MCF 10A (cell line): Measurements from ENCODE around the gene KCTD1. TPM values are rescaled to one million over a fixed set of nuclear protein-coding genes. Genes with fewer than 3 reads are reported as not detected.

Experiments
- BruUV-seq: library from RNA; stranded (reverse); fragments of 400-500 nt; replicated peaks from 2 replicates; lab custom pipeline; 2021; lab: Mats Ljungman, UMichigan
- CTCF ChIA-PET: fragments of 300-600 bp; sonication (Branson Sonifier 250); formaldehyde crosslinking; extraction: SDS; loops from one replicate; lab custom pipeline; 2021; ENCODE audit warnings: antibody characterized with exemption, inconsistent platforms; lab: Yijun Ruan, JAX
- POLR2A ChIA-PET: fragments of 300-600, 350-650 bp; sonication (Branson Sonifier 250); formaldehyde crosslinking; extraction: SDS; loops from one replicate; lab custom pipeline; 2020; ENCODE audit warnings: antibody characterized with exemption, inconsistent platforms; lab: Yijun Ruan, JAX
- DNase-seq: peaks from one replicate; pipeline ENCODE4 v3.0.0-alpha.2; 2018; ENCODE audit not compliant: unreplicated experiment
- H3K27ac Mint-ChIP-seq: one replicate; pipeline ENCODE4 v1.8.0; 2022; ENCODE audit warnings: mild to moderate bottlenecking, low read depth, mixed read lengths; ENCODE audit not compliant: unreplicated experiment
- H3K27me3 Mint-ChIP-seq: one replicate; pipeline ENCODE4 v1.8.0; 2022; ENCODE audit warnings: mixed read lengths; ENCODE audit not compliant: insufficient read depth, unreplicated experiment
- H3K36me3 Mint-ChIP-seq: one replicate; pipeline ENCODE4 v1.8.0; 2022; ENCODE audit warnings: mild to moderate bottlenecking, moderate library complexity, mixed read lengths; ENCODE audit not compliant: insufficient read depth, unreplicated experiment
- H3K4me1 Mint-ChIP-seq: one replicate; pipeline ENCODE4 v1.8.0; 2022; ENCODE audit warnings: mixed read lengths; ENCODE audit not compliant: insufficient read depth, unreplicated experiment
- H3K4me3 Mint-ChIP-seq: one replicate; pipeline ENCODE4 v1.8.0; 2022; ENCODE audit warnings: mild to moderate bottlenecking, moderate library complexity, mixed read lengths; ENCODE audit not compliant: unreplicated experiment
- H3K9me3 Mint-ChIP-seq: one replicate; pipeline ENCODE4 v1.8.0; 2022; ENCODE audit warnings: mixed read lengths; ENCODE audit not compliant: unreplicated experiment
- CTCF ChIP-seq: fragments of 200-600 bp; IDR thresholded peaks from one replicate; pipeline ENCODE4 v1.8.0; 2022; ENCODE audit warnings: antibody characterized with exemption, mild to moderate bottlenecking; ENCODE audit not compliant: unreplicated experiment
- intact Hi-C: fragments of 100-400 bp; cut with micrococcal nuclease; formaldehyde crosslinking; loops from 2 replicates; pipeline ENCODE4 v1.14.1; 2022
- total RNA-seq: library from RNA; stranded (reverse); gene quantifications from 2 replicates; pipeline ENCODE4 v1.2.3, GENCODE V29; 2022

Gene KCTD1
- total RNA-seq, 1 experiment from 2014 or later, result 37.9 TPM

- CTCF ChIA-PET, result no interaction called here
- Mint-ChIP-seq H3K27ac (no peak overlapping the region), H3K4me1 (no peaks in the 10 kb centered on the region), H3K9me3 (no peaks in the 10 kb centered on the region), H3K36me3 (no peaks in the 10 kb centered on the region), H3K27me3 (no peaks in the 10 kb centered on the region), H3K4me3 (no peak overlapping the region)
- POLR2A ChIA-PET, result no interaction called here
- no peak for TF ChIP-seq CTCF
- BruUV-seq, result no TSS peak
- DNase-seq, result no peak
- intact Hi-C loops, result no loop called here
Measured at GRCh38 chr18:26415631-26416030, 132.7 kb downstream of the KCTD1 start.

GRCh38 chr18:26414901-26415440, 133.4 kb downstream of the KCTD1 start:
- no peaks in the 10 kb centered on the region for H3K36me3 Mint-ChIP-seq
- H3K9me3 Mint-ChIP-seq, result no peaks in the 10 kb centered on the region
- no peaks in the 10 kb centered on the region for H3K4me1 Mint-ChIP-seq
- no peak for TF ChIP-seq CTCF
- ChIA-PET CTCF (no interaction called here), POLR2A (no interaction called here)
- intact Hi-C loops, result no loop called here
- H3K27me3 Mint-ChIP-seq, result no peaks in the 10 kb centered on the region
- H3K27ac Mint-ChIP-seq, result no peak overlapping the region
- no peak for DNase-seq
- H3K4me3 Mint-ChIP-seq, result no peak overlapping the region
- no TSS peak for BruUV-seq

- H3K27ac Mint-ChIP-seq, result no peak overlapping the region
- no peak for DNase-seq
- no TSS peak for BruUV-seq
- TF ChIP-seq CTCF, result no peak
- no peaks in the 10 kb centered on the region for H3K27me3 Mint-ChIP-seq
- peaks cover 11% of the 10 kb centered on the region for H3K4me1 Mint-ChIP-seq
- intact Hi-C loops, result no loop called here
- ChIA-PET CTCF (interaction anchor here (0.6 to 5.8 kb wide), 3 partner anchors 24 to 140 kb away, joined by 4 to 40 read pairs (median 5); partner anchors contain the start of gene KCTD1), POLR2A (interaction anchor here (0.8 to 4.9 kb wide), 5 partner anchors 32 to 141 kb away, joined by 3 to 25 read pairs (median 3); no protein-coding TSS in a partner anchor)
- no peaks in the 10 kb centered on the region for H3K9me3 Mint-ChIP-seq
- H3K4me3 Mint-ChIP-seq, result no peak overlapping the region
- H3K36me3 Mint-ChIP-seq, result no peaks in the 10 kb centered on the region
Measured at GRCh38 chr18:26409091-26409490, 139.3 kb downstream of the KCTD1 start.

GRCh38 chr18:26407736-26408601, 140.4 kb downstream of the KCTD1 start:
- CTCF ChIA-PET, result interaction anchor here (0.5 to 5.8 kb wide), 10 partner anchors 10 to 315 kb away, joined by 3 to 40 read pairs (median 5); partner anchors contain the start of gene KCTD1
- Mint-ChIP-seq H3K4me3 (peak overlapping the region; percentile 20), H3K27me3 (no peaks in the 10 kb centered on the region), H3K9me3 (no peaks in the 10 kb centered on the region), H3K36me3 (no peaks in the 10 kb centered on the region), H3K27ac (peak overlapping the region; percentile 39), H3K4me1 (peaks cover 11% of the 10 kb centered on the region)
- intact Hi-C loops, result loop anchor here (1.0 kb wide), 1 partner anchor 138 kb away; no protein-coding TSS in a partner anchor
- no peak for TF ChIP-seq CTCF
- DNase-seq, result peak; percentile 78
- POLR2A ChIA-PET, result interaction anchor here (0.6 to 4.9 kb wide), 13 partner anchors 33 to 248 kb away, joined by 3 to 25 read pairs (median 3); no protein-coding TSS in a partner anchor
- no TSS peak for BruUV-seq
